WTC11 (cell line): ENCODE measurements around the gene USP4. TPM values are rescaled to one million over a fixed set of nuclear protein-coding genes. Genes with fewer than 3 reads are reported as not detected.
"Not testable (repeated sequence)": the region's sequence is repeated elsewhere in the genome, so short reads cannot be mapped to it uniquely, and the experiment has no call there.

ENCODE experiments used
- ATAC-seq: fragments of 200-7000 bp; cut with Tn5 transposase; 2 replicates; pipeline ENCODE4 v1.10.0; 2021; ENCODE audit warnings: mild to moderate bottlenecking, moderate library complexity
- CTCF ChIA-PET: fragments of 300-600 bp; sonication (Branson Sonifier 250); formaldehyde crosslinking; loops from one replicate; lab custom pipeline; 2021; ENCODE audit warnings: antibody characterized with exemption; lab: Charles Lee
- POLR2A ChIA-PET: fragments of 350-600 bp; sonication (Branson Sonifier 250); formaldehyde crosslinking; loops from one replicate; lab custom pipeline; 2021; ENCODE audit warnings: antibody characterized with exemption; lab: Charles Lee
- DNase-seq: peaks from one replicate; pipeline ENCODE4 v3.0.0; 2021; ENCODE audit warnings: low spot score
- H3K27ac Mint-ChIP-seq: 2 replicates; pipeline ENCODE4 v1.8.0; 2021; ENCODE audit warnings: mixed read lengths
- H3K27me3 Mint-ChIP-seq: 2 replicates; pipeline ENCODE4 v1.8.0; 2021; ENCODE audit warnings: low read depth, mild to moderate bottlenecking, moderate library complexity, mixed read lengths
- H3K36me3 Mint-ChIP-seq: 2 replicates; pipeline ENCODE4 v1.8.0; 2021; ENCODE audit warnings: mixed read lengths
- H3K4me1 Mint-ChIP-seq: 2 replicates; pipeline ENCODE4 v1.8.0; 2022; ENCODE audit warnings: mixed read lengths
- H3K4me3 Mint-ChIP-seq: 2 replicates; pipeline ENCODE4 v1.8.0; 2021; ENCODE audit warnings: mild to moderate bottlenecking, moderate library complexity, mixed read lengths
- H3K9me3 Mint-ChIP-seq: 2 replicates; pipeline ENCODE4 v1.8.0; 2021; ENCODE audit warnings: mixed read lengths
- ATF6 ChIP-seq: sonication (generic); formaldehyde crosslinking; IDR thresholded peaks from 2 replicates; pipeline ENCODE4 v1.8.1; 2023; ENCODE audit warnings: mild to moderate bottlenecking, missing genetic modification reagents
- CDX4 ChIP-seq: fragments of 250-450 bp; sonication (Bioruptor Pico); IDR thresholded peaks from 2 replicates; pipeline ENCODE4 v1.9.0; 2021; ENCODE audit warnings: moderate library complexity, mild to moderate bottlenecking, inconsistent platforms, borderline replicate concordance
- ESRRA ChIP-seq: sonication (generic); formaldehyde crosslinking; IDR thresholded peaks from 2 replicates; pipeline ENCODE4 v1.8.1; 2022; ENCODE audit warnings: mild to moderate bottlenecking, missing genetic modification reagents, borderline replicate concordance
- GABPB1 ChIP-seq: sonication (generic); formaldehyde crosslinking; IDR thresholded peaks from 2 replicates; pipeline ENCODE4 v1.8.1; 2023; ENCODE audit warnings: mild to moderate bottlenecking, missing genetic modification reagents
- GRHL2 ChIP-seq: fragments of 250-450 bp; sonication (Bioruptor Pico); IDR thresholded peaks from 2 replicates; pipeline ENCODE4 v1.8.0; 2022; ENCODE audit warnings: mild to moderate bottlenecking, moderate library complexity; ENCODE audit not compliant: insufficient replicate concordance, severe bottlenecking
- MAX ChIP-seq: sonication (generic); formaldehyde crosslinking; IDR thresholded peaks from 2 replicates; pipeline ENCODE4 v1.8.0; 2022; ENCODE audit warnings: mild to moderate bottlenecking, missing genetic modification reagents
- NFATC4 ChIP-seq: fragments of 250-450 bp; sonication (Bioruptor Pico); IDR thresholded peaks from 2 replicates; pipeline ENCODE4 v1.9.0; 2021; ENCODE audit warnings: mild to moderate bottlenecking
- NFE2L1 ChIP-seq: sonication (generic); formaldehyde crosslinking; IDR thresholded peaks from 2 replicates; pipeline ENCODE4 v1.8.1; 2023; ENCODE audit warnings: missing genetic modification reagents
- NFYB ChIP-seq: sonication (generic); formaldehyde crosslinking; conservative IDR thresholded peaks from 2 replicates; pipeline ENCODE4 v1.8.0; 2022; ENCODE audit warnings: low read depth, missing genetic modification reagents
- SMAD4 ChIP-seq: sonication (generic); formaldehyde crosslinking; IDR thresholded peaks from 2 replicates; pipeline ENCODE4 v1.8.0; 2022; ENCODE audit warnings: mild to moderate bottlenecking, missing genetic modification reagents
- TCF7 ChIP-seq: sonication (generic); formaldehyde crosslinking; IDR thresholded peaks from 2 replicates; pipeline ENCODE4 v1.8.0; 2022; ENCODE audit warnings: mild to moderate bottlenecking, low read depth, missing genetic modification reagents, moderate library complexity
- USF1 ChIP-seq: sonication (generic); formaldehyde crosslinking; IDR thresholded peaks from 2 replicates; pipeline ENCODE4 v1.8.0; 2022; ENCODE audit warnings: mild to moderate bottlenecking, missing genetic modification reagents
- ZNF219 ChIP-seq: sonication (generic); formaldehyde crosslinking; IDR thresholded peaks from 2 replicates; pipeline ENCODE4 v1.8.0; 2023; ENCODE audit warnings: missing genetic modification reagents, mild to moderate bottlenecking, borderline replicate concordance
- ZNF232 ChIP-seq: sonication (generic); formaldehyde crosslinking; IDR thresholded peaks from 2 replicates; pipeline ENCODE4 v1.8.0; 2022; ENCODE audit warnings: mild to moderate bottlenecking, missing genetic modification reagents
- ZNF416 ChIP-seq: fragments of 250-450 bp; sonication (Bioruptor Pico); IDR thresholded peaks from 2 replicates; pipeline ENCODE4 v1.9.0; 2021; ENCODE audit warnings: mild to moderate bottlenecking, inconsistent platforms
- ZSCAN18 ChIP-seq: fragments of 250-450 bp; sonication (Bioruptor Pico); IDR thresholded peaks from 2 replicates; pipeline ENCODE4 v2.1.2; 2022; ENCODE audit warnings: mild to moderate bottlenecking, moderate library complexity
- microRNA-seq: library from miRNA; unstranded; fragments of <30 nt; microRNA quantifications from one replicate; pipeline ENCODE4 v1.2.0, GENCODE V29; 2022; ENCODE audit warnings: borderline number of aligned reads
- total RNA-seq: library from RNA; stranded (reverse); gene quantifications from 3 replicates; pipeline ENCODE4 v1.2.3, GENCODE V29; 2021

USP4 gene
- total RNA-seq, 1 experiment from 2014 or later, result 29.1 TPM

GRCh38 chr3:49236226-49236625 is 103.6 kb downstream of the USP4 start:
- ATAC-seq, result no peak
- ChIA-PET CTCF (no interaction called here), POLR2A (no interaction called here)
- TF ChIP-seq ZNF219 (CRISPR knock-in tag), result no peak
- TF ChIP-seq ESRRA (CRISPR knock-in tag), result no peak
- no peak for TF ChIP-seq NFYB
- TF ChIP-seq MAX, result no peak
- no peak for TF ChIP-seq TCF7 (CRISPR knock-in tag)
- no peak for TF ChIP-seq ZSCAN18 (CRISPR knock-in tag)
- TF ChIP-seq CDX4 (CRISPR knock-in tag), result no peak
- no peak for TF ChIP-seq GABPB1 (CRISPR knock-in tag)
- no peak for TF ChIP-seq GRHL2 (CRISPR knock-in tag)
- TF ChIP-seq ZNF232, result no peak
- TF ChIP-seq ATF6 (CRISPR knock-in tag), result no peak
- TF ChIP-seq ZNF416, result no peak
- TF ChIP-seq NFE2L1 (CRISPR knock-in tag), result no peak
- TF ChIP-seq USF1 (CRISPR knock-in tag), result no peak
- no peak for TF ChIP-seq NFATC4 (CRISPR knock-in tag)
- TF ChIP-seq SMAD4, result no peak
- no peak for DNase-seq
- Mint-ChIP-seq H3K36me3 (peaks cover 37% of the 10 kb centered on the region), H3K9me3 (peaks cover 54% of the 10 kb centered on the region), H3K4me1 (no peaks in the 10 kb centered on the region), H3K27me3 (peaks cover 28% of the 10 kb centered on the region), H3K4me3 (no peak overlapping the region), H3K27ac (no peak overlapping the region)

- H3K4me1 Mint-ChIP-seq, H3K27ac Mint-ChIP-seq, POLR2A ChIA-PET, H3K4me3 Mint-ChIP-seq, CTCF ChIA-PET, DNase-seq, ATAC-seq: not testable (repeated sequence)
- H3K36me3 Mint-ChIP-seq, result peaks cover 40% of the 10 kb centered on the region
- peaks cover 45% of the 10 kb centered on the region for H3K27me3 Mint-ChIP-seq
- peaks cover 86% of the 10 kb centered on the region for H3K9me3 Mint-ChIP-seq
Observed at GRCh38 chr3:49228817-49229216, 111.0 kb downstream of the USP4 start.

Small RNA genes within 50 kb of the gene (microRNA-seq; reads per million reads assigned to microRNA genes)
- not detected for gene MIR4271

Other genes starting within 250 kb of the USP4 start
- gene QRICH1, start 246.0 kb downstream of the USP4 start, total RNA-seq, result 110 to 123 TPM (median 120 TPM) in 3 replicates
- 405 to 471 TPM (median 433 TPM) in 3 replicates for gene QARS1, start 235.3 kb downstream of the USP4 start, total RNA-seq
- 72.4 to 75.8 TPM (median 73.3 TPM) in 3 replicates for gene USP19, start 219.2 kb downstream of the USP4 start, total RNA-seq
- gene LAMB2, start 207.0 kb downstream of the USP4 start, total RNA-seq, result 118 to 134 TPM (median 130 TPM) in 3 replicates
- 29.8 to 32.0 TPM (median 29.8 TPM) in 3 replicates for gene CCDC71, start 173.7 kb downstream of the USP4 start, total RNA-seq
- gene KLHDC8B, start 168.5 kb downstream of the USP4 start, total RNA-seq, result 13.5 to 21.5 TPM (median 16.1 TPM) in 3 replicates
- gene C3orf62, start 62.8 kb downstream of the USP4 start, total RNA-seq, result 2.1 to 2.5 TPM (median 2.4 TPM) in 3 replicates
- 305 to 323 TPM (median 321 TPM) in 3 replicates for gene GPX1, start 18.3 kb upstream of the USP4 start, total RNA-seq
- gene RHOA, start 71.9 kb upstream of the USP4 start, total RNA-seq, result 367 to 398 TPM (median 389 TPM) in 3 replicates
- gene TCTA, start 72.4 kb upstream of the USP4 start, total RNA-seq, result 10.1 to 11.9 TPM (median 11.5 TPM) in 3 replicates
- gene AMT, start 82.4 kb upstream of the USP4 start, total RNA-seq, result 54.6 to 66.6 TPM (median 57.8 TPM) in 3 replicates
- gene NICN1, start 89.3 kb upstream of the USP4 start, total RNA-seq, result 11.0 to 12.7 TPM (median 11.5 TPM) in 3 replicates
- gene DAG1, start 130.2 kb upstream of the USP4 start, total RNA-seq, result 113 to 119 TPM (median 115 TPM) in 3 replicates
- 1.7 to 2.8 TPM (median 2.4 TPM) in 3 replicates for gene BSN, start 214.4 kb upstream of the USP4 start, total RNA-seq